HG02571 (cell line): ENCODE results near the gene IKZF2.
"Not testable (repeated sequence)": the region's sequence is repeated elsewhere in the genome, so short reads cannot be mapped to it uniquely, and the experiment has no call there.

Source experiments
- ATAC-seq: cut with Tn5 transposase; IDR thresholded peaks from one replicate; pipeline ENCODE4 v1.9.1; 2021; ENCODE audit warnings: mild to moderate bottlenecking, moderate library complexity; ENCODE audit not compliant: unreplicated experiment

IKZF2 gene

GRCh38 chr2:213057977-213058376, 93.4 kb downstream of the IKZF2 start:
- no peak for ATAC-seq

- ATAC-seq = no peak
Observed at GRCh38 chr2:213046431-213046830, 105.0 kb downstream of the IKZF2 start.

- no peak for ATAC-seq
Observed at GRCh38 chr2:213043566-213043965, 107.8 kb downstream of the IKZF2 start.

- ATAC-seq = no peak
Observed at GRCh38 chr2:213042262-213042661, 109.2 kb downstream of the IKZF2 start.

GRCh38 chr2:213036836-213037235, 114.6 kb downstream of the IKZF2 start:
- ATAC-seq = no peak

GRCh38 chr2:213034585-213034984, 116.8 kb downstream of the IKZF2 start:
- no peak for ATAC-seq

- ATAC-seq = no peak
Observed at GRCh38 chr2:213032607-213033006, 118.8 kb downstream of the IKZF2 start.

- ATAC-seq = peak; percentile 60
Observed at GRCh38 chr2:213022987-213023386, 128.4 kb downstream of the IKZF2 start.

GRCh38 chr2:213021971-213022899, 129.2 kb downstream of the IKZF2 start:
- ATAC-seq = peak; percentile 84

GRCh38 chr2:213020913-213021312, 130.5 kb downstream of the IKZF2 start:
- not testable (repeated sequence) for ATAC-seq

- no peak for ATAC-seq
Observed at GRCh38 chr2:213020268-213020667, 131.1 kb downstream of the IKZF2 start.

GRCh38 chr2:213019368-213019767, 132.0 kb downstream of the IKZF2 start:
- no peak for ATAC-seq

GRCh38 chr2:213018340-213018901, 133.0 kb downstream of the IKZF2 start:
- ATAC-seq = no peak

- no peak for ATAC-seq
Observed at GRCh38 chr2:213017404-213017803, 134.0 kb downstream of the IKZF2 start.

GRCh38 chr2:213016984-213017351, 134.4 kb downstream of the IKZF2 start:
- no peak for ATAC-seq

- ATAC-seq = peak; percentile 18
Observed at GRCh38 chr2:213016166-213016983, 135.0 kb downstream of the IKZF2 start.

- peak; percentile 85 for ATAC-seq
Observed at GRCh38 chr2:213015387-213016165, 135.8 kb downstream of the IKZF2 start.

- ATAC-seq = no peak
Observed at GRCh38 chr2:213013979-213014378, 137.4 kb downstream of the IKZF2 start.

- ATAC-seq = no peak
Observed at GRCh38 chr2:213011505-213011904, 139.9 kb downstream of the IKZF2 start.

- no peak for ATAC-seq
Observed at GRCh38 chr2:213010106-213010779, 141.2 kb downstream of the IKZF2 start.
